Limb (tissue), 2 donors: Measurements from ENCODE around the gene FAM163B.

Experiments used
- DNase-seq, 2 donors: peaks; one replicate each; pipeline ENCODE4 v3.0.0-alpha.2; 2016; ENCODE audit errors: extremely low spot score in 2 of 2

Gene FAM163B

GRCh38 chr9:133551446-133551845 is 57.7 kb downstream of the FAM163B start:
- no peak for DNase-seq

GRCh38 chr9:133547116-133547515 is 62.1 kb downstream of the FAM163B start:
- DNase-seq: no peak

- no peak for DNase-seq
Measured at GRCh38 chr9:133546287-133546680, 62.9 kb downstream of the FAM163B start.

- no peak for DNase-seq
Measured at GRCh38 chr9:133545494-133546286, 63.5 kb downstream of the FAM163B start.

GRCh38 chr9:133543772-133544467 is 65.3 kb downstream of the FAM163B start:
- no peak for DNase-seq

GRCh38 chr9:133542002-133542401 is 67.2 kb downstream of the FAM163B start:
- DNase-seq: no peak

GRCh38 chr9:133540698-133541025 is 68.5 kb downstream of the FAM163B start:
- DNase-seq: no peak

GRCh38 chr9:133539991-133540697 is 69.0 kb downstream of the FAM163B start:
- no peak for DNase-seq

GRCh38 chr9:133538851-133539833 is 70.0 kb downstream of the FAM163B start:
- no peak for DNase-seq

GRCh38 chr9:133538176-133538575 is 71.0 kb downstream of the FAM163B start:
- DNase-seq: no peak

- DNase-seq: no peak
Measured at GRCh38 chr9:133537257-133537656, 71.9 kb downstream of the FAM163B start.

- DNase-seq: no peak
Measured at GRCh38 chr9:133536536-133536935, 72.7 kb downstream of the FAM163B start.

- DNase-seq: no peak
Measured at GRCh38 chr9:133536080-133536479, 73.1 kb downstream of the FAM163B start.

GRCh38 chr9:133535306-133535877 is 73.8 kb downstream of the FAM163B start:
- no peak for DNase-seq

- DNase-seq: peak; percentile 82 to 86
Measured at GRCh38 chr9:133534346-133535291, 74.6 kb downstream of the FAM163B start, which contains the start of gene ADAMTSL2. Gene ADAMTSL2 (plus strand): TSS chr9:133534704. CDS start chr9:133536713, 2,009 bp downstream.

GRCh38 chr9:133533857-133534256 is 75.3 kb downstream of the FAM163B start:
- DNase-seq: no peak

GRCh38 chr9:133532937-133533668 is 76.1 kb downstream of the FAM163B start:
- DNase-seq: peak; percentile 3 to 80

GRCh38 chr9:133531293-133531692 is 77.9 kb downstream of the FAM163B start:
- no peak for DNase-seq

- DNase-seq: no peak
Measured at GRCh38 chr9:133529874-133530273, 79.3 kb downstream of the FAM163B start.
